Sigmoid colon (tissue), 7 donors: Measurements from ENCODE around the gene CD81. TPM values are rescaled to one million over a fixed set of nuclear protein-coding genes. Genes with fewer than 3 reads are reported as not detected.

ENCODE experiments used
- DNase-seq: peaks from one replicate; pipeline ENCODE4 v3.0.0-alpha.2; 2019
- H3K27ac ChIP-seq, 4 donors: fragments of 200-600 bp; sonication (generic); one replicate each; pipeline ENCODE4 v1.5.1; 2016 to 2019; ENCODE audit warnings: mild to moderate bottlenecking in 1 of 4
- H3K27me3 ChIP-seq, 3 donors: fragments of 200-600 bp; sonication (generic); one replicate each; pipeline ENCODE4 v1.5.1; 2019; ENCODE audit warnings: mild to moderate bottlenecking in 1 of 3
- H3K36me3 ChIP-seq, 4 donors: fragments of 200-600 bp; sonication (generic); one replicate each; pipeline ENCODE4 v1.5.1; 2016 to 2019
- H3K4me1 ChIP-seq, 4 donors: fragments of 200-600 bp; sonication (generic); one replicate each; pipeline ENCODE4 v1.5.1; 2017 to 2019
- H3K4me3 ChIP-seq, 4 donors: fragments of 200-600 bp; sonication (generic); one replicate each; pipeline ENCODE4 v1.5.1; 2017 to 2019; ENCODE audit warnings: mild to moderate bottlenecking in 2 of 4, moderate library complexity in 1 of 4
- H3K9me3 ChIP-seq, 4 donors: fragments of 200-600 bp in 3 of 4; sonication (generic) in 3 of 4; one replicate each; pipeline versions ENCODE4 v1.5.1 to v1.6.1; 2013 to 2019
- CTCF ChIP-seq, 4 experiments: fragments of 450-650 bp in 3 of 4; fragments of 200-600 bp in 1 of 4; IDR thresholded peaks; one replicate each; pipeline ENCODE4 v1.5.1; 2016 to 2019; ENCODE audit warnings: antibody characterized with exemption in 4 of 4, mild to moderate bottlenecking in 3 of 4, moderate library complexity in 2 of 4
- EP300 ChIP-seq, 4 donors: sonication (generic); formaldehyde crosslinking; IDR thresholded peaks; one replicate each; pipeline ENCODE4 v1.6.1; 2017; ENCODE audit warnings: antibody characterized with exemption in 4 of 4
- POLR2A ChIP-seq, 2 donors: fragments of 450-650 bp; IDR thresholded peaks; one replicate each; pipeline ENCODE4 v1.6.1; 2016; ENCODE audit warnings: antibody characterized with exemption in 2 of 2, mild to moderate bottlenecking in 2 of 2, moderate library complexity in 2 of 2
- POLR2AphosphoS5 ChIP-seq, 4 donors: sonication (generic); formaldehyde crosslinking; IDR thresholded peaks; one replicate each; pipeline ENCODE4 v1.6.1; 2017; ENCODE audit warnings: antibody characterized with exemption in 4 of 4
- WGBS, 2 donors: extraction: QIAGEN DNeasy Blood & Tissue Kit; methylation state at CpG; one replicate each; pipeline ENCODE4 v1.1.7; 2013; 5-methylcytosine and 5-hydroxymethylcytosine counted together
- intact Hi-C: fragments of 100-400 bp; cut with DNase I; formaldehyde crosslinking; loops from one replicate; pipeline ENCODE4 v1.15.1; 2023
- polyA plus RNA-seq, 3 donors: library from polyadenylated mRNA; stranded (reverse); fragments of 200-250 nt; gene quantifications; one replicate each; pipeline ENCODE4 v1.2.3, GENCODE V29; 2013
- total RNA-seq, 4 donors: library from RNA; depleted of rRNA; stranded (reverse); fragments of >200 nt; gene quantifications; one replicate each; pipeline ENCODE4 v1.1.0, GENCODE V29; 2016
- donor health status: healthy with polysubstance abuse.
- donor health status: Bipolar disorder and iron deficiency.
- donor health status: healthy.

CD81 gene
- total and polyA plus RNA-seq, 7 donors, result 67.9 to 625 (median 401) TPM

- intact Hi-C loops, result loop anchor here (2.0 to 10.0 kb wide), 4 partner anchors 19 to 647 kb away; partner anchors contain the start of gene IFITM10
- no peaks in the 10 kb centered on the region for H3K9me3 ChIP-seq
- H3K36me3 ChIP-seq, result peaks cover 18 to 53% (median 32%) of the 10 kb centered on the region in 4 donors
- peak overlapping the region; percentile 90 to 99 (median 92) for H3K27ac ChIP-seq
- peak overlapping the region; percentile 81 to 88 (median 82) for H3K4me3 ChIP-seq
- H3K4me1 ChIP-seq, result peaks cover 0 to 31% (median 28%) of the 10 kb centered on the region in 4 donors
- no peaks in the 10 kb centered on the region for H3K27me3 ChIP-seq
- TF ChIP-seq POLR2AphosphoS5 (IDR thresholded peaks at IDR 0.05) (no peak), CTCF (IDR thresholded peaks at IDR 0.05) (no peak), POLR2A (IDR thresholded peaks at IDR 0.05) (no peak), EP300 (IDR thresholded peaks at IDR 0.05) (no peak)
- no peak for DNase-seq
- WGBS, 2 donors, result 19 to 43% methylated on average over 12 of the region's 12 CpGs
Observed at GRCh38 chr11:2401436-2401984, 24.4 kb downstream of the CD81 start.

- peak overlapping the region in 1 of 4 donors; percentile 88 for H3K4me3 ChIP-seq
Observed at GRCh38 chr11:2402106-2402505, 25.0 kb downstream of the CD81 start.

GRCh38 chr11:2402890-2403645 is 26.0 kb downstream of the CD81 start:
- H3K36me3 ChIP-seq, result peaks cover 8 to 37% (median 20%) of the 10 kb centered on the region in 4 donors
- no peak overlapping the region for H3K27ac ChIP-seq
- no peak for DNase-seq
- H3K9me3 ChIP-seq, result no peaks in the 10 kb centered on the region
- H3K4me1 ChIP-seq, result peaks cover 0 to 31% (median 28%) of the 10 kb centered on the region in 4 donors
- no peaks in the 10 kb centered on the region for H3K27me3 ChIP-seq
- WGBS, 2 donors, result 90% methylated on average over 31 of the region's 31 CpGs
- H3K4me3 ChIP-seq, result no peak overlapping the region
- TF ChIP-seq POLR2AphosphoS5 (IDR thresholded peaks at IDR 0.05) (no peak), POLR2A (IDR thresholded peaks at IDR 0.05) (no peak), EP300 (IDR thresholded peaks at IDR 0.05) (no peak), CTCF (IDR thresholded peaks at IDR 0.05) (no peak)
- intact Hi-C loops, result loop anchor here (5.0 to 10.0 kb wide), 3 partner anchors 96 to 648 kb away; partner anchors contain the start of gene IFITM10

More at GRCh38 chr11:2402106-2402505, 25.0 kb downstream of the CD81 start:
- H3K9me3 ChIP-seq, result no peaks in the 10 kb centered on the region
- no peaks in the 10 kb centered on the region for H3K27me3 ChIP-seq
- peaks cover 12 to 47% (median 26%) of the 10 kb centered on the region in 4 donors for H3K36me3 ChIP-seq
- WGBS, 2 donors, result 87 to 92% methylated on average over 13 of the region's 13 CpGs
- no peak for TF ChIP-seq EP300 (IDR thresholded peaks at IDR 0.05)
- TF ChIP-seq POLR2A (IDR thresholded peaks at IDR 0.05), result no peak
- TF ChIP-seq CTCF (IDR thresholded peaks at IDR 0.05), result no peak
- no peak for TF ChIP-seq POLR2AphosphoS5 (IDR thresholded peaks at IDR 0.05)
- no peak for DNase-seq
- H3K27ac ChIP-seq, result peak overlapping the region in 1 of 4 donors; percentile 99
- intact Hi-C loops, result loop anchor here (5.0 to 10.0 kb wide), 3 partner anchors 95 to 647 kb away; partner anchors contain the start of gene IFITM10
- peaks cover 0 to 31% (median 28%) of the 10 kb centered on the region in 4 donors for H3K4me1 ChIP-seq

- H3K27me3 ChIP-seq, result no peaks in the 10 kb centered on the region
- H3K36me3 ChIP-seq, result peaks cover 8 to 28% (median 15%) of the 10 kb centered on the region in 4 donors
- DNase-seq, result no peak
- peaks cover 0 to 20% (median 15%) of the 10 kb centered on the region in 4 donors for H3K4me1 ChIP-seq
- intact Hi-C loops, result loop anchor here (5.0 to 10.0 kb wide), 3 partner anchors 97 to 650 kb away; partner anchors contain the start of gene IFITM10
- H3K27ac ChIP-seq, result no peak overlapping the region
- 70 to 81% methylated on average over 12 of the region's 12 CpGs for WGBS, 2 donors
- no peaks in the 10 kb centered on the region for H3K9me3 ChIP-seq
- TF ChIP-seq POLR2A (IDR thresholded peaks at IDR 0.05), result no peak
- TF ChIP-seq POLR2AphosphoS5 (IDR thresholded peaks at IDR 0.05), result peak in 1 of 4 donors; percentile 5
- H3K4me3 ChIP-seq, result no peak overlapping the region
Observed at GRCh38 chr11:2404735-2405196, 27.7 kb downstream of the CD81 start.

GRCh38 chr11:2406451-2406850 is 29.3 kb downstream of the CD81 start:
- Histone ChIP-seq H3K27me3 (no peaks in the 10 kb centered on the region), H3K36me3 (peaks cover 8 to 28% (median 15%) of the 10 kb centered on the region in 4 donors), H3K4me1 (peaks cover 0 to 16% (median 9%) of the 10 kb centered on the region in 4 donors), H3K27ac (no peak overlapping the region), H3K4me3 (no peak overlapping the region), H3K9me3 (no peaks in the 10 kb centered on the region)
- intact Hi-C loops, result loop anchor here (10.0 kb wide), 2 partner anchors 542 to 652 kb away; partner anchors contain the start of gene IFITM10
- TF ChIP-seq EP300 (IDR thresholded peaks at IDR 0.05) (no peak), POLR2AphosphoS5 (IDR thresholded peaks at IDR 0.05) (no peak), CTCF (IDR thresholded peaks at IDR 0.05) (no peak), POLR2A (IDR thresholded peaks at IDR 0.05) (no peak)
- no peak for DNase-seq
- WGBS, 2 donors, result 80 to 91% methylated on average over 14 of the region's 14 CpGs
